WTC11 (cell line): Measurements from ENCODE around the gene CASQ2. TPM values are rescaled to one million over a fixed set of nuclear protein-coding genes. Genes with fewer than 3 reads are reported as not detected.

ENCODE experiments used
- ATAC-seq: fragments of 200-7000 bp; cut with Tn5 transposase; 2 replicates; pipeline ENCODE4 v1.10.0; 2021; ENCODE audit warnings: mild to moderate bottlenecking, moderate library complexity
- CTCF ChIA-PET: fragments of 300-600 bp; sonication (Branson Sonifier 250); formaldehyde crosslinking; loops from one replicate; lab custom pipeline; 2021; ENCODE audit warnings: antibody characterized with exemption; lab: Charles Lee
- POLR2A ChIA-PET: fragments of 350-600 bp; sonication (Branson Sonifier 250); formaldehyde crosslinking; loops from one replicate; lab custom pipeline; 2021; ENCODE audit warnings: antibody characterized with exemption; lab: Charles Lee
- DNase-seq: peaks from one replicate; pipeline ENCODE4 v3.0.0; 2021; ENCODE audit warnings: low spot score
- H3K27ac Mint-ChIP-seq: 2 replicates; pipeline ENCODE4 v1.8.0; 2021; ENCODE audit warnings: mixed read lengths
- H3K27me3 Mint-ChIP-seq: 2 replicates; pipeline ENCODE4 v1.8.0; 2021; ENCODE audit warnings: low read depth, mild to moderate bottlenecking, moderate library complexity, mixed read lengths
- H3K36me3 Mint-ChIP-seq: 2 replicates; pipeline ENCODE4 v1.8.0; 2021; ENCODE audit warnings: mixed read lengths
- H3K4me1 Mint-ChIP-seq: 2 replicates; pipeline ENCODE4 v1.8.0; 2022; ENCODE audit warnings: mixed read lengths
- H3K4me3 Mint-ChIP-seq: 2 replicates; pipeline ENCODE4 v1.8.0; 2021; ENCODE audit warnings: mild to moderate bottlenecking, moderate library complexity, mixed read lengths
- H3K9me3 Mint-ChIP-seq: 2 replicates; pipeline ENCODE4 v1.8.0; 2021; ENCODE audit warnings: mixed read lengths
- CBFB ChIP-seq: sonication (generic); formaldehyde crosslinking; IDR thresholded peaks from 2 replicates; pipeline ENCODE4 v1.8.1; 2022; ENCODE audit warnings: mild to moderate bottlenecking, low read depth, missing genetic modification reagents
- GRHL2 ChIP-seq: fragments of 250-450 bp; sonication (Bioruptor Pico); IDR thresholded peaks from 2 replicates; pipeline ENCODE4 v1.8.0; 2022; ENCODE audit warnings: mild to moderate bottlenecking, moderate library complexity; ENCODE audit not compliant: insufficient replicate concordance, severe bottlenecking
- HMGA2 ChIP-seq: fragments of 250-450 bp; sonication (Bioruptor Pico); IDR thresholded peaks from 2 replicates; pipeline ENCODE4 v1.4.0; 2021; ENCODE audit warnings: mild to moderate bottlenecking, moderate library complexity
- JUN ChIP-seq: sonication (generic); formaldehyde crosslinking; IDR thresholded peaks from 2 replicates; pipeline ENCODE4 v1.8.0; 2023; ENCODE audit warnings: mild to moderate bottlenecking, missing genetic modification reagents
- NR1H2 ChIP-seq: sonication (generic); formaldehyde crosslinking; IDR thresholded peaks from 2 replicates; pipeline ENCODE4 v1.9.0; 2021; ENCODE audit warnings: mild to moderate bottlenecking, moderate library complexity, missing genetic modification reagents
- PRRX2 ChIP-seq: fragments of 250-450 bp; sonication (Bioruptor Pico); IDR thresholded peaks from 2 replicates; pipeline ENCODE4 v1.8.0; 2021; ENCODE audit warnings: mild to moderate bottlenecking
- SMAD4 ChIP-seq: sonication (generic); formaldehyde crosslinking; IDR thresholded peaks from 2 replicates; pipeline ENCODE4 v1.8.0; 2022; ENCODE audit warnings: mild to moderate bottlenecking, missing genetic modification reagents
- TCF7 ChIP-seq: sonication (generic); formaldehyde crosslinking; IDR thresholded peaks from 2 replicates; pipeline ENCODE4 v1.8.0; 2022; ENCODE audit warnings: mild to moderate bottlenecking, low read depth, missing genetic modification reagents, moderate library complexity
- TEAD1 ChIP-seq: sonication (generic); formaldehyde crosslinking; IDR thresholded peaks from 2 replicates; pipeline ENCODE4 v1.8.0; 2022; ENCODE audit warnings: mild to moderate bottlenecking, missing genetic modification reagents
- ZNF317 ChIP-seq: sonication (generic); formaldehyde crosslinking; IDR thresholded peaks from 2 replicates; pipeline ENCODE4 v1.8.1; 2023; ENCODE audit warnings: low read depth, mild to moderate bottlenecking, moderate library complexity, missing genetic modification reagents, borderline replicate concordance
- total RNA-seq: library from RNA; stranded (reverse); gene quantifications from 3 replicates; pipeline ENCODE4 v1.2.3, GENCODE V29; 2021
- TF ChIP-seq, protein P1 (sequence below): sonication (generic); formaldehyde crosslinking; IDR thresholded peaks from 2 replicates; pipeline ENCODE4 v1.8.1; 2023; ENCODE audit warnings: mild to moderate bottlenecking, missing genetic modification reagents, borderline replicate concordance
- TF ChIP-seq, protein P2 (sequence below): fragments of 200-600 bp; IDR thresholded peaks from 2 replicates; pipeline ENCODE4 v1.8.0; 2022; ENCODE audit warnings: antibody characterized with exemption
- TF ChIP-seq, protein P3 (sequence below): sonication (generic); formaldehyde crosslinking; IDR thresholded peaks from 2 replicates; pipeline ENCODE4 v1.8.1; 2022; ENCODE audit warnings: low read depth, mild to moderate bottlenecking, moderate library complexity, missing genetic modification reagents, borderline replicate concordance
- TF ChIP-seq, protein P4 (sequence below): sonication (generic); formaldehyde crosslinking; IDR thresholded peaks from 2 replicates; pipeline ENCODE4 v1.8.1; 2022; ENCODE audit warnings: low read depth, missing genetic modification reagents, borderline replicate concordance
- TF ChIP-seq, protein P5 (sequence below): fragments of 250-450 bp; sonication (Bioruptor Pico); IDR thresholded peaks from 2 replicates; pipeline ENCODE4 v1.9.0; 2021; ENCODE audit warnings: mild to moderate bottlenecking

Gene CASQ2
- total RNA-seq, 1 experiment from 2014 or later: not detected

DNA sequence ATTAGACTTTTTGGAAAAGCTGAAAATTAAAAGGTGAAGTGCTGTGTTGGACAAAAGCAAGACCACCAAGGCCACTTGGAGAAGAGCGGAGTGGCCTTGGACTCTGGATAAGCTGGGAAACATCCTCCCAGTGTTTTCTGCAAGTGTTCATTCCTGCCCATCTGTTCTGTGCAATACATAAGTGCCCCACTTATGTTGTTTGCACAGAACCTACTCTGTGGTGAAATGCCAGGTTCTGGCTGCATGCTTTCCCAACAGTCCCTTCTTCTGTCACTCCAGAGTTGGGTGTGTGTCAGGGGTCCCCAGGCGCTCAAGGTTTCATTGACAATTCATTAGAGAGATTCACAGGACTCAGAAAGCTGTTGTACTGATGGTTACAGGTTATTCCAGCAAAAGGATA is 42.1 kb upstream of the CASQ2 start:
- H3K9me3 Mint-ChIP-seq: peaks cover 15% of the 10 kb centered on the region
- H3K4me3 Mint-ChIP-seq: no peak overlapping the region
- ChIA-PET POLR2A (interaction anchor here (0.6 kb wide), 1 partner anchor 105 kb away, joined by 5 read pairs; no protein-coding TSS in a partner anchor), CTCF (interaction anchor here (0.9 to 1.8 kb wide), 3 partner anchors 13 to 210 kb away, joined by 3 to 9 read pairs (median 8); no protein-coding TSS in a partner anchor)
- peaks cover 6% of the 10 kb centered on the region for H3K36me3 Mint-ChIP-seq
- H3K27me3 Mint-ChIP-seq: peaks cover 3% of the 10 kb centered on the region; the same call in 1 of the 2 replicates
- ATAC-seq (no peak), DNase-seq (no peak)
- TF ChIP-seq, protein P1, sequence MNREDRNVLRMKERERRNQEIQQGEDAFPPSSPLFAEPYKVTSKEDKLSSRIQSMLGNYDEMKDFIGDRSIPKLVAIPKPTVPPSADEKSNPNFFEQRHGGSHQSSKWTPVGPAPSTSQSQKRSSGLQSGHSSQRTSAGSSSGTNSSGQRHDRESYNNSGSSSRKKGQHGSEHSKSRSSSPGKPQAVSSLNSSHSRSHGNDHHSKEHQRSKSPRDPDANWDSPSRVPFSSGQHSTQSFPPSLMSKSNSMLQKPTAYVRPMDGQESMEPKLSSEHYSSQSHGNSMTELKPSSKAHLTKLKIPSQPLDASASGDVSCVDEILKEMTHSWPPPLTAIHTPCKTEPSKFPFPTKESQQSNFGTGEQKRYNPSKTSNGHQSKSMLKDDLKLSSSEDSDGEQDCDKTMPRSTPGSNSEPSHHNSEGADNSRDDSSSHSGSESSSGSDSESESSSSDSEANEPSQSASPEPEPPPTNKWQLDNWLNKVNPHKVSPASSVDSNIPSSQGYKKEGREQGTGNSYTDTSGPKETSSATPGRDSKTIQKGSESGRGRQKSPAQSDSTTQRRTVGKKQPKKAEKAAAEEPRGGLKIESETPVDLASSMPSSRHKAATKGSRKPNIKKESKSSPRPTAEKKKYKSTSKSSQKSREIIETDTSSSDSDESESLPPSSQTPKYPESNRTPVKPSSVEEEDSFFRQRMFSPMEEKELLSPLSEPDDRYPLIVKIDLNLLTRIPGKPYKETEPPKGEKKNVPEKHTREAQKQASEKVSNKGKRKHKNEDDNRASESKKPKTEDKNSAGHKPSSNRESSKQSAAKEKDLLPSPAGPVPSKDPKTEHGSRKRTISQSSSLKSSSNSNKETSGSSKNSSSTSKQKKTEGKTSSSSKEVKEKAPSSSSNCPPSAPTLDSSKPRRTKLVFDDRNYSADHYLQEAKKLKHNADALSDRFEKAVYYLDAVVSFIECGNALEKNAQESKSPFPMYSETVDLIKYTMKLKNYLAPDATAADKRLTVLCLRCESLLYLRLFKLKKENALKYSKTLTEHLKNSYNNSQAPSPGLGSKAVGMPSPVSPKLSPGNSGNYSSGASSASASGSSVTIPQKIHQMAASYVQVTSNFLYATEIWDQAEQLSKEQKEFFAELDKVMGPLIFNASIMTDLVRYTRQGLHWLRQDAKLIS (CRISPR knock-in tag): no peak
- TF ChIP-seq NR1H2 (CRISPR knock-in tag): no peak
- TF ChIP-seq, protein P2, sequence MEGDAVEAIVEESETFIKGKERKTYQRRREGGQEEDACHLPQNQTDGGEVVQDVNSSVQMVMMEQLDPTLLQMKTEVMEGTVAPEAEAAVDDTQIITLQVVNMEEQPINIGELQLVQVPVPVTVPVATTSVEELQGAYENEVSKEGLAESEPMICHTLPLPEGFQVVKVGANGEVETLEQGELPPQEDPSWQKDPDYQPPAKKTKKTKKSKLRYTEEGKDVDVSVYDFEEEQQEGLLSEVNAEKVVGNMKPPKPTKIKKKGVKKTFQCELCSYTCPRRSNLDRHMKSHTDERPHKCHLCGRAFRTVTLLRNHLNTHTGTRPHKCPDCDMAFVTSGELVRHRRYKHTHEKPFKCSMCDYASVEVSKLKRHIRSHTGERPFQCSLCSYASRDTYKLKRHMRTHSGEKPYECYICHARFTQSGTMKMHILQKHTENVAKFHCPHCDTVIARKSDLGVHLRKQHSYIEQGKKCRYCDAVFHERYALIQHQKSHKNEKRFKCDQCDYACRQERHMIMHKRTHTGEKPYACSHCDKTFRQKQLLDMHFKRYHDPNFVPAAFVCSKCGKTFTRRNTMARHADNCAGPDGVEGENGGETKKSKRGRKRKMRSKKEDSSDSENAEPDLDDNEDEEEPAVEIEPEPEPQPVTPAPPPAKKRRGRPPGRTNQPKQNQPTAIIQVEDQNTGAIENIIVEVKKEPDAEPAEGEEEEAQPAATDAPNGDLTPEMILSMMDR: no peak
- TF ChIP-seq, protein P3, sequence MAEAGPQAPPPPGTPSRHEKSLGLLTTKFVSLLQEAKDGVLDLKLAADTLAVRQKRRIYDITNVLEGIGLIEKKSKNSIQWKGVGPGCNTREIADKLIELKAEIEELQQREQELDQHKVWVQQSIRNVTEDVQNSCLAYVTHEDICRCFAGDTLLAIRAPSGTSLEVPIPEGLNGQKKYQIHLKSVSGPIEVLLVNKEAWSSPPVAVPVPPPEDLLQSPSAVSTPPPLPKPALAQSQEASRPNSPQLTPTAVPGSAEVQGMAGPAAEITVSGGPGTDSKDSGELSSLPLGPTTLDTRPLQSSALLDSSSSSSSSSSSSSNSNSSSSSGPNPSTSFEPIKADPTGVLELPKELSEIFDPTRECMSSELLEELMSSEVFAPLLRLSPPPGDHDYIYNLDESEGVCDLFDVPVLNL (CRISPR knock-in tag): no peak
- no peak for TF ChIP-seq SMAD4 (CRISPR knock-in tag)
- H3K4me1 Mint-ChIP-seq: peaks cover 21% of the 10 kb centered on the region
- no peak overlapping the region for H3K27ac Mint-ChIP-seq

DNA sequence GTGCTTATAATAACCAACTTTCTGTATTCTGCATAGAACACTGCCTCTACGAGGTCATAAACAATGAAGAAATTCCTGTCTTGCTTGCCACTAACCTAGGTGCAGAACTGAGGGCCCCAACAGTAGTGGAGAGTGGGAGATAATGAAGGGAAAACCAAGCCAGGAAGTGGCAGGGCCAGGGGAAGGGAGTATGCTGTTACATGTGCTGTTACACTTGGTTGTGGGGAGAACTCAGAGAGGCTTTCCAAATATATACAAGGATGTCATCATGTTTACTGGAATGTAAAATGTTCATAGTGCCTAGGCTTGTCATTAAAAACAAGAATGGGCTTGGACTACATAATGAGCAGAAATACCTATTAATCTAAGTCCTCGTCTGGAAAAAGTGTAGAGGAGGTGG is 41.3 kb upstream of the CASQ2 start:
- peaks cover 23% of the 10 kb centered on the region for H3K9me3 Mint-ChIP-seq
- peaks cover 3% of the 10 kb centered on the region; the same call in 1 of the 2 replicates for H3K27me3 Mint-ChIP-seq
- ATAC-seq: no peak
- H3K36me3 Mint-ChIP-seq: peaks cover 6% of the 10 kb centered on the region
- DNase-seq: no peak
- ChIA-PET CTCF (interaction anchor here (1.3 to 1.5 kb wide), 3 partner anchors 171 to 210 kb away, joined by 3 to 6 read pairs (median 4); no protein-coding TSS in a partner anchor), POLR2A (interaction anchor here (0.6 kb wide), 1 partner anchor 104 kb away, joined by 5 read pairs; no protein-coding TSS in a partner anchor)
- H3K4me3 Mint-ChIP-seq: no peak overlapping the region
- H3K27ac Mint-ChIP-seq: no peak overlapping the region
- TF ChIP-seq, protein P3 (CRISPR knock-in tag): no peak
- TF ChIP-seq, protein P4, sequence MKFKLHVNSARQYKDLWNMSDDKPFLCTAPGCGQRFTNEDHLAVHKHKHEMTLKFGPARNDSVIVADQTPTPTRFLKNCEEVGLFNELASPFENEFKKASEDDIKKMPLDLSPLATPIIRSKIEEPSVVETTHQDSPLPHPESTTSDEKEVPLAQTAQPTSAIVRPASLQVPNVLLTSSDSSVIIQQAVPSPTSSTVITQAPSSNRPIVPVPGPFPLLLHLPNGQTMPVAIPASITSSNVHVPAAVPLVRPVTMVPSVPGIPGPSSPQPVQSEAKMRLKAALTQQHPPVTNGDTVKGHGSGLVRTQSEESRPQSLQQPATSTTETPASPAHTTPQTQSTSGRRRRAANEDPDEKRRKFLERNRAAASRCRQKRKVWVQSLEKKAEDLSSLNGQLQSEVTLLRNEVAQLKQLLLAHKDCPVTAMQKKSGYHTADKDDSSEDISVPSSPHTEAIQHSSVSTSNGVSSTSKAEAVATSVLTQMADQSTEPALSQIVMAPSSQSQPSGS (CRISPR knock-in tag): no peak
- no peak for TF ChIP-seq TCF7 (CRISPR knock-in tag)
- no peak for TF ChIP-seq HMGA2 (CRISPR knock-in tag)
- TF ChIP-seq GRHL2: no peak
- TF ChIP-seq TEAD1 (CRISPR knock-in tag): no peak
- no peak for TF ChIP-seq ZNF317 (CRISPR knock-in tag)
- TF ChIP-seq PRRX2 (CRISPR knock-in tag): no peak
- TF ChIP-seq CBFB (CRISPR knock-in tag): no peak
- TF ChIP-seq JUN: no peak
- TF ChIP-seq, protein P5, sequence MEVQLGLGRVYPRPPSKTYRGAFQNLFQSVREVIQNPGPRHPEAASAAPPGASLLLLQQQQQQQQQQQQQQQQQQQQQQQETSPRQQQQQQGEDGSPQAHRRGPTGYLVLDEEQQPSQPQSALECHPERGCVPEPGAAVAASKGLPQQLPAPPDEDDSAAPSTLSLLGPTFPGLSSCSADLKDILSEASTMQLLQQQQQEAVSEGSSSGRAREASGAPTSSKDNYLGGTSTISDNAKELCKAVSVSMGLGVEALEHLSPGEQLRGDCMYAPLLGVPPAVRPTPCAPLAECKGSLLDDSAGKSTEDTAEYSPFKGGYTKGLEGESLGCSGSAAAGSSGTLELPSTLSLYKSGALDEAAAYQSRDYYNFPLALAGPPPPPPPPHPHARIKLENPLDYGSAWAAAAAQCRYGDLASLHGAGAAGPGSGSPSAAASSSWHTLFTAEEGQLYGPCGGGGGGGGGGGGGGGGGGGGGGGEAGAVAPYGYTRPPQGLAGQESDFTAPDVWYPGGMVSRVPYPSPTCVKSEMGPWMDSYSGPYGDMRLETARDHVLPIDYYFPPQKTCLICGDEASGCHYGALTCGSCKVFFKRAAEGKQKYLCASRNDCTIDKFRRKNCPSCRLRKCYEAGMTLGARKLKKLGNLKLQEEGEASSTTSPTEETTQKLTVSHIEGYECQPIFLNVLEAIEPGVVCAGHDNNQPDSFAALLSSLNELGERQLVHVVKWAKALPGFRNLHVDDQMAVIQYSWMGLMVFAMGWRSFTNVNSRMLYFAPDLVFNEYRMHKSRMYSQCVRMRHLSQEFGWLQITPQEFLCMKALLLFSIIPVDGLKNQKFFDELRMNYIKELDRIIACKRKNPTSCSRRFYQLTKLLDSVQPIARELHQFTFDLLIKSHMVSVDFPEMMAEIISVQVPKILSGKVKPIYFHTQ (CRISPR knock-in tag): no peak
- H3K4me1 Mint-ChIP-seq: peaks cover 22% of the 10 kb centered on the region
